Measurements from ENCODE around the gene PDCD11.

Gene PDCD11

DNA sequence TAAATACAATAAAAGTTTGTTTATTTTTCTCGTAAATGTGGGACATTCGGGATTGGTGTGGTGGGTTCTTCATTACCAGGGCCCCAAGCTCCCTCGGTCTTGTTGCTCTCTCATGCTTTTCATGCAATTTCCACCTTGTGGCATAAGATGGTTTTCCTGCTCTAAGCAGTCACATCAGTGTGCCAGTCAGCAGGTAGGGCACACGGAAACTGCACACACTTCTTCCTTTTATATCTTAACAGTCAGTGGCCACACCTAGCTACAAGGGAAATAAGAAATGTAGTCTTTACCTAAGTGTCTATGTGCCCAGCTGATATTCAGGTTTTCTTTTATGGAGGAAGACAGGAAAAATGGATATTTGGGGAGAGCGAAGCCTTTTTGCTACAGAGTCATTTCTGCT lies 22.2 kb upstream of the PDCD11 start:
- Histone ChIP-seq H3K79me2 (ENCODE audit: insufficient read depth, low read length) (peaks cover 51% of the 10 kb centered on the region), H3K4me1 (ENCODE audit: insufficient read depth, low read length, poor library complexity, severe bottlenecking) (peaks cover 25% of the 10 kb centered on the region), H2AFZ (ENCODE audit: low read length) (no peak overlapping the region), H3K4me3 (ENCODE audit: low read length, poor library complexity, severe bottlenecking) (no peak overlapping the region), H3F3A (ENCODE audit: low read depth) (no peaks in the 10 kb centered on the region), H3K36me3 (ENCODE audit: insufficient read depth, low read length) (peaks cover 57% of the 10 kb centered on the region; the same call in 1 of the 2 replicates), H3K27me3 (ENCODE audit: insufficient read depth, low read length, poor library complexity, severe bottlenecking) (no peaks in the 10 kb centered on the region), H3K4me2 (ENCODE audit: low read depth, low read length, poor library complexity, severe bottlenecking) (no peak overlapping the region), H3K9ac (ENCODE audit: low read depth, low read length, poor library complexity, severe bottlenecking) (no peak overlapping the region), H3K9me3 (ENCODE audit: insufficient read depth, low read depth, low read length) (no peaks in the 10 kb centered on the region), H4K20me1 (ENCODE audit: insufficient read depth, low read length, poor library complexity, severe bottlenecking) (peaks cover 8% of the 10 kb centered on the region), H3K9me2 (replicated peaks; ENCODE audit: low read depth, low read length) (no peaks in the 10 kb centered on the region)
- TF ChIP-seq, protein P1, sequence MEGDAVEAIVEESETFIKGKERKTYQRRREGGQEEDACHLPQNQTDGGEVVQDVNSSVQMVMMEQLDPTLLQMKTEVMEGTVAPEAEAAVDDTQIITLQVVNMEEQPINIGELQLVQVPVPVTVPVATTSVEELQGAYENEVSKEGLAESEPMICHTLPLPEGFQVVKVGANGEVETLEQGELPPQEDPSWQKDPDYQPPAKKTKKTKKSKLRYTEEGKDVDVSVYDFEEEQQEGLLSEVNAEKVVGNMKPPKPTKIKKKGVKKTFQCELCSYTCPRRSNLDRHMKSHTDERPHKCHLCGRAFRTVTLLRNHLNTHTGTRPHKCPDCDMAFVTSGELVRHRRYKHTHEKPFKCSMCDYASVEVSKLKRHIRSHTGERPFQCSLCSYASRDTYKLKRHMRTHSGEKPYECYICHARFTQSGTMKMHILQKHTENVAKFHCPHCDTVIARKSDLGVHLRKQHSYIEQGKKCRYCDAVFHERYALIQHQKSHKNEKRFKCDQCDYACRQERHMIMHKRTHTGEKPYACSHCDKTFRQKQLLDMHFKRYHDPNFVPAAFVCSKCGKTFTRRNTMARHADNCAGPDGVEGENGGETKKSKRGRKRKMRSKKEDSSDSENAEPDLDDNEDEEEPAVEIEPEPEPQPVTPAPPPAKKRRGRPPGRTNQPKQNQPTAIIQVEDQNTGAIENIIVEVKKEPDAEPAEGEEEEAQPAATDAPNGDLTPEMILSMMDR (conservative IDR thresholded peaks at IDR 0.05; ENCODE audit: low read length), result no peak
- no peak for TF ChIP-seq EZH2phosphoT487 (IDR thresholded peaks at IDR 0.05; ENCODE audit: borderline replicate concordance)

DNA sequence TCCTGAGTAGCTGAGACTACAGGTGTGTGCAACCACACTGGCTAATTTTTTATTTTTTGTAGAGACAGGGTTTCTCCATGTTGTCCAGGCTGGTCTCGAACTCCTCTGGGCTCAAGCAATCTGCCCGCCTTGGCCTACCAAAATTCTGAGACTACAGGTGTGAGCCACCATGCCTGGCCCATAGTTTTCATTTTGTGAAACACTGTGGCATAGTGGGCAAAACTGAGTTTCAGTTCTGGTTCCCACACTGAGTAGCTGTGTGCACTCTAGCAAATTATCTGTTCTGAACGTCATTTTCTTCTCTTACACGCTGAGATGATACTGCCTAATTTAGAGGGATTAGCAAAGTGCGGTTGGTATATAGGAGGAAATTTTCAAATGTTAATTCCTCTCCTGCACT lies 13.7 kb upstream of the PDCD11 start:
- Histone ChIP-seq H3K27me3 (ENCODE audit: insufficient read depth, low read length, poor library complexity, severe bottlenecking) (no peaks in the 10 kb centered on the region), H3F3A (ENCODE audit: low read depth) (peaks cover 3% of the 10 kb centered on the region; the same call in 1 of the 2 replicates), H4K20me1 (ENCODE audit: insufficient read depth, low read length, poor library complexity, severe bottlenecking) (no peaks in the 10 kb centered on the region), H3K36me3 (ENCODE audit: insufficient read depth, low read length) (peaks cover 69% of the 10 kb centered on the region; the same call in 1 of the 2 replicates), H3K9ac (ENCODE audit: low read depth, low read length, poor library complexity, severe bottlenecking) (no peak overlapping the region), H3K9me3 (ENCODE audit: insufficient read depth, low read depth, low read length) (no peaks in the 10 kb centered on the region), H3K4me2 (ENCODE audit: low read depth, low read length, poor library complexity, severe bottlenecking) (no peak overlapping the region), H2AFZ (ENCODE audit: low read length) (no peak overlapping the region), H3K4me3 (ENCODE audit: low read length, poor library complexity, severe bottlenecking) (no peak overlapping the region), H3K4me1 (ENCODE audit: insufficient read depth, low read length, poor library complexity, severe bottlenecking) (no peaks in the 10 kb centered on the region), H3K79me2 (ENCODE audit: insufficient read depth, low read length) (no peaks in the 10 kb centered on the region), H3K9me2 (replicated peaks; ENCODE audit: low read depth, low read length) (no peaks in the 10 kb centered on the region)
- TF ChIP-seq EZH2phosphoT487 (IDR thresholded peaks at IDR 0.05; ENCODE audit: borderline replicate concordance), result no peak
- TF ChIP-seq, protein P1 (conservative IDR thresholded peaks at IDR 0.05; ENCODE audit: low read length), result no peak

DNA sequence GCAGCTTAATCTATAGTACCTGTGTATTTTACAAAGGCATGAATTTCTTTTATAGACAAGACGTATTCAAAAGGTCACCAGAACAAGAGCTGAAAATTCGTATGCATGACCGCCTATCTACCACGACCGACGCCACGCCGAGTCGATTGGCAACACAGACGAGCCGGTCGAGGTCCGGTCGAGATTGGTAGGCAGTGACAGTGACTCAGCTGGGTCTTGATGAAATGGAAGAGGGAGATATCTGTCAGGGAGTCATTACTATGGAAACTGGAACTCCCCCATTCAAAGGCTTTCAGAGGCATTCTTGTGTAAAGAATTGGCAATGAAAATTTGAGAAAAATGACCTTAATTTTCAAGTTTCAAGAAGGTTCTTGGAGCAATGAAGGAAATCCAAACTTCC lies 2.2 kb upstream of the PDCD11 start:
- H3K27me3 ChIP-seq (ENCODE audit: insufficient read depth, low read length, poor library complexity, severe bottlenecking), result no peaks in the 10 kb centered on the region
- H4K20me1 ChIP-seq (ENCODE audit: insufficient read depth, low read length, poor library complexity, severe bottlenecking), result peaks cover 24% of the 10 kb centered on the region
- H3K4me2 ChIP-seq (ENCODE audit: low read depth, low read length, poor library complexity, severe bottlenecking), result peak overlapping the region; percentile 74
- H3K79me2 ChIP-seq (ENCODE audit: insufficient read depth, low read length), result peaks cover 83% of the 10 kb centered on the region
- peak overlapping the region; percentile 94 for H3K9ac ChIP-seq (ENCODE audit: low read depth, low read length, poor library complexity, severe bottlenecking)
- no peaks in the 10 kb centered on the region for H3F3A ChIP-seq (ENCODE audit: low read depth)
- peaks cover 19% of the 10 kb centered on the region; the same call in 1 of the 2 replicates for H3K36me3 ChIP-seq (ENCODE audit: insufficient read depth, low read length)
- no peak overlapping the region for H2AFZ ChIP-seq (ENCODE audit: low read length)
- H3K4me3 ChIP-seq (ENCODE audit: low read length, poor library complexity, severe bottlenecking), result peak overlapping the region; percentile 92
- TF ChIP-seq, protein P1 (conservative IDR thresholded peaks at IDR 0.05; ENCODE audit: low read length), result no peak
- no peak for TF ChIP-seq EZH2phosphoT487 (IDR thresholded peaks at IDR 0.05; ENCODE audit: borderline replicate concordance)
- no peaks in the 10 kb centered on the region for H3K9me2 ChIP-seq (replicated peaks; ENCODE audit: low read depth, low read length)
- H3K4me1 ChIP-seq (ENCODE audit: insufficient read depth, low read length, poor library complexity, severe bottlenecking), result peaks cover 45% of the 10 kb centered on the region
- no peaks in the 10 kb centered on the region for H3K9me3 ChIP-seq (ENCODE audit: insufficient read depth, low read depth, low read length)
